ENCODE measurements around the gene EIF5A.

- TF ChIP-seq, protein P1, sequence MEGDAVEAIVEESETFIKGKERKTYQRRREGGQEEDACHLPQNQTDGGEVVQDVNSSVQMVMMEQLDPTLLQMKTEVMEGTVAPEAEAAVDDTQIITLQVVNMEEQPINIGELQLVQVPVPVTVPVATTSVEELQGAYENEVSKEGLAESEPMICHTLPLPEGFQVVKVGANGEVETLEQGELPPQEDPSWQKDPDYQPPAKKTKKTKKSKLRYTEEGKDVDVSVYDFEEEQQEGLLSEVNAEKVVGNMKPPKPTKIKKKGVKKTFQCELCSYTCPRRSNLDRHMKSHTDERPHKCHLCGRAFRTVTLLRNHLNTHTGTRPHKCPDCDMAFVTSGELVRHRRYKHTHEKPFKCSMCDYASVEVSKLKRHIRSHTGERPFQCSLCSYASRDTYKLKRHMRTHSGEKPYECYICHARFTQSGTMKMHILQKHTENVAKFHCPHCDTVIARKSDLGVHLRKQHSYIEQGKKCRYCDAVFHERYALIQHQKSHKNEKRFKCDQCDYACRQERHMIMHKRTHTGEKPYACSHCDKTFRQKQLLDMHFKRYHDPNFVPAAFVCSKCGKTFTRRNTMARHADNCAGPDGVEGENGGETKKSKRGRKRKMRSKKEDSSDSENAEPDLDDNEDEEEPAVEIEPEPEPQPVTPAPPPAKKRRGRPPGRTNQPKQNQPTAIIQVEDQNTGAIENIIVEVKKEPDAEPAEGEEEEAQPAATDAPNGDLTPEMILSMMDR (optimal IDR thresholded peaks at IDR 0.05 in 1 of 3, IDR thresholded peaks at IDR 0.05 in 1 of 3, conservative IDR thresholded peaks at IDR 0.05 in 1 of 3; ENCODE audit: extremely low read depth in 1 of 3, insufficient read depth in 2 of 3, low read length in 3 of 3), result no peak
- no peak for TF ChIP-seq EZH2 (IDR thresholded peaks at IDR 0.05; ENCODE audit: low read length)
Measured at GRCh38 chr17:7306911-7307685, at the start of gene EIF5A.

Data from keratinocyte (primary cell).